IPS DF 6.9 (cell line): ENCODE measurements around the gene FAM118A.
"Not testable (repeated sequence)": the region's sequence is repeated elsewhere in the genome, so short reads cannot be mapped to it uniquely, and the experiment has no call there.

Experiments
- DNase-seq: peaks from one replicate; pipeline ENCODE4 v3.0.0-alpha.2; 2013; ENCODE audit warnings: low read depth, low spot score
- H3K27ac ChIP-seq: one replicate; pipeline ENCODE4 v1.5.1; 2013; ENCODE audit warnings: low read length, control low read depth
- H3K27me3 ChIP-seq: 2 replicates; pipeline ENCODE4 v1.6.1; 2013; ENCODE audit warnings: mild to moderate bottlenecking, low read length; ENCODE audit not compliant: control insufficient read depth, insufficient read depth
- H3K36me3 ChIP-seq: 2 replicates; pipeline ENCODE4 v1.6.1; 2013; ENCODE audit warnings: low read length; ENCODE audit not compliant: control insufficient read depth, insufficient read depth
- H3K4me1 ChIP-seq: 2 replicates; pipeline ENCODE4 v1.6.1; 2013; ENCODE audit warnings: low read length; ENCODE audit not compliant: control insufficient read depth, insufficient read depth
- H3K4me3 ChIP-seq: 2 replicates; pipeline ENCODE4 v1.5.1; 2013; ENCODE audit warnings: mild to moderate bottlenecking, low read length
- H3K9me3 ChIP-seq: 2 replicates; pipeline ENCODE4 v1.6.1; 2013; ENCODE audit warnings: low read length, inconsistent platforms; ENCODE audit not compliant: control insufficient read depth, insufficient read depth
- WGBS: extraction: QIAGEN DNeasy Blood & Tissue Kit; methylation state at CpG from one replicate; pipeline ENCODE4 v1.1.7; 2013; ENCODE audit warnings: mixed read lengths, missing lambda C conversion rate; ENCODE audit not compliant: insufficient read length, insufficient coverage; 5-methylcytosine and 5-hydroxymethylcytosine counted together

Gene FAM118A

GRCh38 chr22:45318558-45319323, 9.0 kb downstream of the FAM118A start:
- no peak overlapping the region for H3K27ac ChIP-seq
- no peak for DNase-seq
- WGBS = no CpG with 5 or more reads among the region's 12 CpGs

GRCh38 chr22:45319324-45319685, 9.6 kb downstream of the FAM118A start:
- no peak overlapping the region for H3K27ac ChIP-seq
- H3K4me3 ChIP-seq = no peak overlapping the region
- peaks cover 7% of the 10 kb centered on the region; the same call in 1 of the 2 replicates for H3K36me3 ChIP-seq
- no peaks in the 10 kb centered on the region for H3K27me3 ChIP-seq
- H3K9me3 ChIP-seq = no peaks in the 10 kb centered on the region
- no peaks in the 10 kb centered on the region for H3K4me1 ChIP-seq
- DNase-seq = no peak
- WGBS = no CpG with 5 or more reads among the region's 5 CpGs

More at GRCh38 chr22:45318558-45319323, 9.0 kb downstream of the FAM118A start:
- no peaks in the 10 kb centered on the region for H3K4me1 ChIP-seq
- H3K36me3 ChIP-seq = peaks cover 7% of the 10 kb centered on the region; the same call in 1 of the 2 replicates
- no peaks in the 10 kb centered on the region for H3K27me3 ChIP-seq
- H3K4me3 ChIP-seq = no peak overlapping the region
- H3K9me3 ChIP-seq = no peaks in the 10 kb centered on the region

GRCh38 chr22:45320357-45320976, 10.7 kb downstream of the FAM118A start:
- H3K9me3 ChIP-seq = no peaks in the 10 kb centered on the region
- no peak overlapping the region for H3K4me3 ChIP-seq
- no peaks in the 10 kb centered on the region for H3K4me1 ChIP-seq
- WGBS = 100% methylated on average over 1 of the region's 9 CpGs
- H3K36me3 ChIP-seq = peaks cover 9% of the 10 kb centered on the region
- H3K27ac ChIP-seq = no peak overlapping the region
- no peaks in the 10 kb centered on the region for H3K27me3 ChIP-seq
- no peak for DNase-seq

- H3K4me1 ChIP-seq = no peaks in the 10 kb centered on the region
- no peak for DNase-seq
- H3K27ac ChIP-seq = no peak overlapping the region
- no peaks in the 10 kb centered on the region for H3K9me3 ChIP-seq
- H3K36me3 ChIP-seq = peaks cover 9% of the 10 kb centered on the region
- no peak overlapping the region for H3K4me3 ChIP-seq
- no peaks in the 10 kb centered on the region for H3K27me3 ChIP-seq
- WGBS = no CpG with 5 or more reads among the region's 12 CpGs
These were observed 12.1 kb downstream of the FAM118A start for GRCh38 chr22:45321827-45322226.

GRCh38 chr22:45322873-45323525, 13.3 kb downstream of the FAM118A start:
- Histone ChIP-seq H3K27ac (no peak overlapping the region), H3K36me3 (peaks cover 16% of the 10 kb centered on the region), H3K27me3 (no peaks in the 10 kb centered on the region), H3K9me3 (no peaks in the 10 kb centered on the region), H3K4me1 (no peaks in the 10 kb centered on the region), H3K4me3 (no peak overlapping the region)
- WGBS = no CpG with 5 or more reads among the region's 24 CpGs
- DNase-seq = no peak

- Histone ChIP-seq H3K27ac (no peak overlapping the region), H3K9me3 (no peaks in the 10 kb centered on the region), H3K27me3 (no peaks in the 10 kb centered on the region), H3K4me1 (no peaks in the 10 kb centered on the region), H3K4me3 (no peak overlapping the region), H3K36me3 (peaks cover 16% of the 10 kb centered on the region)
- DNase-seq = no peak
- no CpG with 5 or more reads among the region's 7 CpGs for WGBS
These were observed 14.0 kb downstream of the FAM118A start for GRCh38 chr22:45323695-45324094.

GRCh38 chr22:45324311-45324711, 14.6 kb downstream of the FAM118A start:
- no CpG with 5 or more reads among the region's 12 CpGs for WGBS
- peaks cover 16% of the 10 kb centered on the region for H3K36me3 ChIP-seq
- no peak overlapping the region for H3K4me3 ChIP-seq
- no peak overlapping the region for H3K27ac ChIP-seq
- H3K27me3 ChIP-seq = no peaks in the 10 kb centered on the region
- no peaks in the 10 kb centered on the region for H3K4me1 ChIP-seq
- no peak for DNase-seq
- H3K9me3 ChIP-seq = no peaks in the 10 kb centered on the region

- peaks cover 10% of the 10 kb centered on the region for H3K36me3 ChIP-seq
- not testable (repeated sequence) for DNase-seq, H3K4me3 ChIP-seq, H3K27ac ChIP-seq, H3K9me3 ChIP-seq, H3K27me3 ChIP-seq, H3K4me1 ChIP-seq
- no CpG with 5 or more reads among the region's 8 CpGs for WGBS
These were observed 18.5 kb downstream of the FAM118A start for GRCh38 chr22:45328261-45328660.

GRCh38 chr22:45328822-45329529, 19.2 kb downstream of the FAM118A start:
- WGBS = no CpG with 5 or more reads among the region's 8 CpGs
- Histone ChIP-seq H3K4me3 (no peak overlapping the region), H3K27me3 (no peaks in the 10 kb centered on the region), H3K36me3 (peaks cover 9% of the 10 kb centered on the region), H3K9me3 (no peaks in the 10 kb centered on the region), H3K4me1 (no peaks in the 10 kb centered on the region), H3K27ac (no peak overlapping the region)
- no peak for DNase-seq

GRCh38 chr22:45329530-45329936, 19.8 kb downstream of the FAM118A start:
- Histone ChIP-seq H3K36me3 (peaks cover 7% of the 10 kb centered on the region), H3K27ac (no peak overlapping the region), H3K4me3 (no peak overlapping the region), H3K9me3 (no peaks in the 10 kb centered on the region), H3K27me3 (no peaks in the 10 kb centered on the region), H3K4me1 (no peaks in the 10 kb centered on the region)
- no peak for DNase-seq
- no CpG with 5 or more reads among the region's 12 CpGs for WGBS
